Subcutaneous abdominal adipose tissue (tissue), 5 donors: ENCODE data around the gene FASN.
A peak's percentile ranks its signal among the peaks of the same experiment; 100 is the strongest.

Source experiments
- H3K27ac ChIP-seq: one replicate; pipeline ENCODE4 v1.7.0; 2013; ENCODE audit warnings: low read depth, mild to moderate bottlenecking, inconsistent platforms, low read length, moderate library complexity
- H3K27me3 ChIP-seq, 5 donors: one replicate each; pipeline ENCODE4 v1.7.0; 2013; ENCODE audit warnings: low read length in 5 of 5, inconsistent platforms in 1 of 5; ENCODE audit not compliant: control insufficient read depth in 5 of 5, insufficient read depth in 4 of 5
- H3K36me3 ChIP-seq, 5 donors: one replicate each; pipeline ENCODE4 v1.7.0; 2013; ENCODE audit warnings: low read length in 5 of 5; ENCODE audit not compliant: control insufficient read depth in 5 of 5, insufficient read depth in 5 of 5
- H3K4me1 ChIP-seq, 5 donors: one replicate each; pipeline ENCODE4 v1.7.0; 2013; ENCODE audit warnings: low read length in 5 of 5, mild to moderate bottlenecking in 3 of 5, moderate library complexity in 1 of 5; ENCODE audit not compliant: control insufficient read depth in 5 of 5, insufficient read depth in 5 of 5
- H3K4me3 ChIP-seq, 5 donors: one replicate each; pipeline ENCODE4 v1.7.0; 2013; ENCODE audit warnings: low read length in 5 of 5, low read depth in 1 of 5
- H3K9ac ChIP-seq, 5 donors: one replicate each; pipeline ENCODE4 v1.7.0; 2013; ENCODE audit warnings: low read length in 5 of 5, mild to moderate bottlenecking in 4 of 5, moderate library complexity in 3 of 5
- H3K9me3 ChIP-seq, 5 donors: one replicate each; pipeline ENCODE4 v1.7.0; 2013; ENCODE audit warnings: low read length in 5 of 5; ENCODE audit not compliant: control insufficient read depth in 5 of 5
- donor health status: healthy.
- donor health status: healthy.
- donor health status: healthy.
- donor health status: healthy.
- donor health status: healthy.

Gene FASN

DNA sequence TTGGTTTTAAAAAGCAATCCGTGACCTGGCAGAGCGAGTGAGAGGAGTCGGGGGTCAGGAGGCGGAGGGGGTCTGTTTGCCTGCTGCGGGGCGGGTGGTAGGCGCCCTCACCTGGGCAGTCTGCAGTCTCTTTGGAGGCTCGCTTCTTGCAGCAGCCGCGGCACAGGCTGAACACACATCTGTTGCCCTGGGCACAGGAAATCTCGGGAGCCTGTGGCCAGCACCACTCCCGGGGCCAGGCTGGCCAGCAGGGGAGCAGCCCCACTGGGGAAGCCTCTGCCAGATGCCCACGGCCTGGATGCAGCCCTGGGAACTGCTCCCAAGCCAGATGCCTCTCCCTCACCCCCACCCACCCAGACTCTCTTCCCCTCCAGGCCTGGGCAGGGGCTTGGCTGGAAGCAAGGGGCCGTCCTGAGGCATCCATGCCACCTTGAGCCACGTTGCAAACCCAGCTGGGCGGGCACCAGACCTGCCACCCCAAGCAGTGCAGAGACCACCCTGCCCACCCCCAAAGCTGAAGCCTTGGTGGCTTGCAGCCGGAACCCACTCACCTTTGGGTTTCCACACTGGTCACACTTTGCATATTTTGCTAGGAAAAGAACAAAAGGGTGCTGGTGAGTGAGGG lies 39.7 kb downstream of the FASN start:
- Histone ChIP-seq H3K9ac (no peak overlapping the region), H3K4me1 (peaks cover 0 to 13% (median 7%) of the 10 kb centered on the region in 5 donors), H3K4me3 (no peak overlapping the region), H3K27ac (no peak overlapping the region), H3K9me3 (no peaks in the 10 kb centered on the region), H3K36me3 (peaks cover 0 to 95% (median 95%) of the 10 kb centered on the region in 5 donors), H3K27me3 (no peaks in the 10 kb centered on the region)

DNA sequence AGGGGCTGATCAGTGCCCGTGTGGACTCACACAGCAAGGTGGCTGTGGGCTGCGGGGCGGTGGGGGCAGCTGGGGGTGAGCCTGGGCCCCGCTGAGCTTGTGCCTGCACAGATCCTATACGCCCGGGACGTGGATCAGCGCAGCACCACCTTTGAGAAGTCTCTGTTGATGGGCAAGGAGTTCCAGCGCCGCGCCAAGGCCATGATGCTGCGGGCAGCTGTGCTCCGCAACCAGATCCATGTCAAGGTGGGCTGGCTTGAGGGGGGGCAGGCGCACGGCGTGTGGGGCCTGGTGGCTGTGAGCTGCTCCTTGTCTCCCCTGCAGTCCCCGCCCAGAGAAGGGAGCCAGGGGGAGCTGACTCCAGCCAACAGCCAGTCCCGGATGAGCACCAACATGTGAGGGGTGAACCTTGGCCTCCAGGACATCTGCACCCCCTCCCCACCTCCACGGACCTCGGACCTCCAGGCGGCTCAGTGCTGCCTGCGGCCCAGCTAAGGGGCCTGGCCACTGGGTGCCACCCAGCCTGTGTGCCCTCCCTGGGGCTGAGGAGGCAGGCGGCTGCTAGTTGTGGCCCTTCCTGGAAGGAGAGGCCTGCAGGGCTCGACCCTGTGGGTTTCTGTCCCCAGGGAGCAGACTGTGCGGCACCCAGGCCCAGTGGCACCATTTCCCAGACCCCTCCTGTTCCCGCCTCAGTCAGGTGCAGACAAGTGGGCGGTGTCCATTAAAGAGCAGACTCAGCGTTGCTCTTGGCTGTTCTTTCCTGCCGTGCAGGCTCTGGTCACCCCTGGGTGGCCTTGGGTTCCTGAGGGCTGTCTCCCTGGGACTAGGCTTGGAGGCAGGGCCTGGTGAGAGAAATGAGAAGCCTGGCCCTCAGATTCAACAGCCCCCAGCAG lies 41.1 kb downstream of the FASN start:
- Histone ChIP-seq H3K27me3 (no peaks in the 10 kb centered on the region), H3K4me1 (peaks cover 3 to 25% (median 19%) of the 10 kb centered on the region in 5 donors), H3K4me3 (no peak overlapping the region), H3K36me3 (peaks cover 0 to 82% (median 81%) of the 10 kb centered on the region in 5 donors), H3K9ac (no peak overlapping the region), H3K9me3 (no peaks in the 10 kb centered on the region), H3K27ac (no peak overlapping the region)

DNA sequence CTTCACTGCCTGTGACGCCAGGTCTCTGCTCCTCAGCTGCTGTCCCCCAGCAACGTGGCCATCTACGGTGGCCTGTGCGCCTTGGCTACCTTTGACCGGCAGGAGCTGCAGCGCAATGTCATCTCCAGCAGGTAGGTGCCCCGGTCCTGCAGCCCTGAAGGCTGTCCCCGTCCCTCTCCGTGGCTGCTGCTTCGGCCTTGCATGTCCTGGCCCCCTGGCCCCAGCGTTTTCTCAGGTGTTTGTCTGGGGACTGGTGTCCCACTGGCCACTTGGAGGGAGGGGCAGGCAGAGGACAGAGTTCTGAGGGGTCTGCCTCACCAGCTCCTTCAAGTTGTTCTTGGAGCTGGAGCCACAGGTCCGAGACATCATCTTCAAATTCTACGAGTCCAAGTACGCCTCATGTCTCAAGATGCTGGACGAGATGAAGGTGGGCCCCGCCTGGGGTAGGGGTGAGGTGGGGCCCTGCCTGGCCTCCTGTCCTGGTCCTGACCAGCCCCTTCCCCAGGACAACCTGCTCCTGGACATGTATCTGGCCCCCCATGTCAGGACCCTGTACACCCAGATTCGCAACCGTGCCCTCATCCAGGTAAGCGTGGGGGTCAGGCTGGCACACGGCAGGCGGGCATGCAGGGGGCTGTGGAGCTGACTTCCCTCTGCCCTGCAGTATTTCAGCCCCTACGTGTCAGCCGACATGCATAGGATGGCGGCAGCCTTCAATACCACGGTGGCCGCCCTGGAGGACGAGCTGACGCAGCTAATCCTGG lies 41.9 kb downstream of the FASN start:
- Histone ChIP-seq H3K9me3 (no peaks in the 10 kb centered on the region), H3K27me3 (no peaks in the 10 kb centered on the region), H3K27ac (no peak overlapping the region), H3K4me3 (no peak overlapping the region), H3K9ac (no peak overlapping the region), H3K4me1 (peaks cover 3 to 25% (median 20%) of the 10 kb centered on the region in 5 donors), H3K36me3 (peaks cover 0 to 76% (median 74%) of the 10 kb centered on the region in 5 donors)

DNA sequence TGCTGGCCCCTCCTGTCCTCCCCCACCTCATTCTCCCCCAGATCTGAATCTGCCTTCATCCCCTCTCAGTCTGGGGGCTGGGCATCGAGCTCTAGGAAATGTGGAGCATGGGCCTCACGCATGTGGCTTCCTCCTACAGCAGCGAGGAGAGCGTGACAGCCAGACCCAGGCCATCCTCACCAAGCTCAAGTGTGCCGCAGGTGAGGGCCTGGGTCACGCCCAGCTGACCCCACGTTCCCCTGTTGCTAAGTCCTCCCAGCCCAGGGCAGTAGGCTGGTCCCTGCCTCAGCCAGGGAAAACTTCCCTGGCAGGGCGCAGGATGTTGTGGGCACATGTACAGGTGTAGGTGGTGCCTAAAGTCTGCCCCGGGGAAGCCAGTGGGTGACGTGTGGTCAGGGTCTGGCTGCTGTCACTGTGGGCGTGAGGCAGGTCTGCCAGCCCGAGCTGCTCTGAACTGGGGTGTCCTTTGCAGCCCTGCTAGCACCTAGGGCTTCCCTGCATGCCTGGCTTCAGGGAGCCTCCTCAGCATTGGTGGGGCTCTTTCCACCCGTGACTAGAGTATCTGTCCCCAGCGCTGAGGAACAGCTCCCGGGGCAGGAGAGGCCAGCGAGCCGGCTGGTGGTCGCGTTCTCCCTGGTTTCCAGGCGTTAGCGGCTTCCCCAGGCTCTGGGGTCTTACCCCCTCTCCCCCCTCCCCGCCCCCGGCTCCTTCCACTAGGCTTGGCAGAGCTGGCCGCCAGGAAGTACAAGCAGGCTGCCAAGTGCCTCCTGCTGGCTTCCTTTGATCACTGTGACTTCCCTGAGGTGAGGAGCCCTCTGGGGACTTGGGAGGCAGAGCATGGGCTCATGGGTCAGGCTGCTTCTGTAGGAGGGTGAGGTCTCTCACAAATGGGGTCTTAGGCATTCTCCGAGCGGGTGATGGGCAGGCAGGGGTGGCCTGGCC lies 42.7 kb downstream of the FASN start:
- no peak overlapping the region for H3K27ac ChIP-seq
- no peaks in the 10 kb centered on the region for H3K27me3 ChIP-seq
- H3K4me3 ChIP-seq: no peak overlapping the region
- no peak overlapping the region for H3K9ac ChIP-seq
- H3K4me1 ChIP-seq: peaks cover 3 to 33% (median 28%) of the 10 kb centered on the region in 5 donors
- H3K36me3 ChIP-seq: peaks cover 0 to 68% (median 66%) of the 10 kb centered on the region in 5 donors
- H3K9me3 ChIP-seq: no peaks in the 10 kb centered on the region

DNA sequence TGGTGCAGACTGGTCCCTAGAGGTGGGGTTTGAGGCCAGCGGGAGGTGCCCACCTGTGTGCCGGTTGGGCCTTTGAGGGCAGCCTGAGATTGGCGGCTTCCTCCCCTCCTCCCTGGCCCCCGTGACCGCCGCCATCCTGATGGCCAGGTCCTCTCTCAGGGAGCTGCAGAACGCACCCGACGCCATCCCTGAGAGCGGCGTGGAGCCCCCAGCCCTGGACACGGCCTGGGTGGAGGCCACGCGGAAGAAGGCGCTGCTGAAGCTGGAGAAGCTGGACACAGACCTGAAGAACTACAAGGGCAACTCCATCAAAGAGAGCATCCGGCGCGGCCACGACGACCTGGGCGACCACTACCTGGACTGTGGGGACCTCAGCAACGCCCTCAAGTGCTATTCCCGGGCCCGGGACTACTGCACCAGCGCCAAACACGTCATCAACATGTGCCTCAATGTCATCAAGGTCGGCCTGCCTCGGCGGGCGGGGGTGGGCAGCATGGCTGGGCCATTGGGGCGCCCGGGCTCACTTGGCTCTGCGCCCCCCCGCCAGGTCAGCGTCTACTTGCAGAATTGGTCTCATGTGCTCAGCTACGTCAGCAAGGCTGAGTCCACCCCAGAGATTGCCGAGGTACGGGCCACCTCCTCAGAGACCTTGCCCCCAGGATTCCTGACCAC lies 43.5 kb downstream of the FASN start:
- peaks cover 0 to 67% (median 61%) of the 10 kb centered on the region in 5 donors for H3K36me3 ChIP-seq
- no peak overlapping the region for H3K9ac ChIP-seq
- H3K4me1 ChIP-seq: peaks cover 3 to 39% (median 33%) of the 10 kb centered on the region in 5 donors
- H3K27me3 ChIP-seq: no peaks in the 10 kb centered on the region
- no peaks in the 10 kb centered on the region for H3K9me3 ChIP-seq
- no peak overlapping the region for H3K27ac ChIP-seq
- H3K4me3 ChIP-seq: no peak overlapping the region

DNA sequence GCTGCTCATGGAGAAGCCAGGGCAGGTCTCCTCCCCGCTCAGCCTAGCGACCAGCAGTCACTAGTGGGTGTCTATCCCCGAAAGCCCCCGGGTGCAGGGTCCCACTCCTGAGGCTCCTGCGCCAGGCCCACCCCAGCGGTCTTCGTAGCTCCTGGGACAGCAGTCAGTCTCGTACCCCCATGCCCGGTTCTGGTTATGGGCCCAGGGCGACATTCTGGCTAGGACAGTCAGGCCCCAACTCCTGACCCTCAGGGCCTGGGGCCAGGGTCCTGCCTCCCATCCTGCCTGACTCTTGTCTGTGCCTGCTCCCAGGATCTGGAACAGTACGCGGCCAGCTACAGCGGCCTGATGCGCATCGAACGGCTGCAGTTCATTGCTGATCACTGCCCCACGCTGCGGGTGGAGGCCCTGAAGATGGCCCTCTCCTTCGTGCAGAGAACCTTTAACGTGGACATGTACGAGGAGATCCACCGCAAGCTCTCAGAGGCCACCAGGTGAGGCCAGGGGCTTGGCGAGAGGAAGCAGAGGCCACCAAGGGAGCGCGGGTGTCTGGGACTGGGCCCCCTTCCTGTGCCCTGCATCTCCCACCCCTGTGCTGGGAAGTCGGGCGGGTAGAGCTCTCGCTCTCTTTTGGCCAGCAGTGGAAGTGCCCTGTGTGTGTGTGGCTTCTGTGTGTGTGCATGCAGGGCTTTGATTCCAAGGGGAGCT lies 44.3 kb downstream of the FASN start:
- H3K36me3 ChIP-seq: peaks cover 0 to 67% (median 58%) of the 10 kb centered on the region in 5 donors
- no peaks in the 10 kb centered on the region for H3K9me3 ChIP-seq
- H3K4me3 ChIP-seq: no peak overlapping the region
- peaks cover 3 to 39% (median 33%) of the 10 kb centered on the region in 5 donors for H3K4me1 ChIP-seq
- H3K9ac ChIP-seq: peak overlapping the region in 1 of 5 donors; percentile 92
- H3K27me3 ChIP-seq: no peaks in the 10 kb centered on the region
- H3K27ac ChIP-seq: no peak overlapping the region

DNA sequence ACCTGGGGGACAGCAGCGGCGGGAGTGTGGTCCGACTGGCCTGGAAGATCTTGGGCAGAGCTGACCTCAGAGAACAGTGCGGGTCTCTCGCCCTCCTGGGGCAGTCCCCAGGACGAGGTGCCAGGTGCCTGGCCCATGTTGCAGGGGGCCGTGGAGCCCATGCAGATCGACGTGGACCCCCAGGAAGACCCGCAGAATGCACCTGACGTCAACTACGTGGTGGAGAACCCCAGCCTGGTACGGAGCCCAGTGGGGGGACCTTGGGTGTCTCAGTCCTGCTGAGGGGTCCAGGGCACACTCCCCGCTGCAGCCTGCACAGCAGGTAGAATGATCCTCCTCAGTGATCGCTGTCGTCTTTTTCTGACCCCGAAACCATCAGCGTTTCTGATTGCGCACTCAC lies 44.9 kb downstream of the FASN start:
- Histone ChIP-seq H3K4me1 (peaks cover 3 to 39% (median 33%) of the 10 kb centered on the region in 5 donors), H3K9me3 (no peaks in the 10 kb centered on the region), H3K9ac (peak overlapping the region in 2 of 5 donors; percentile 86 to 92), H3K27ac (no peak overlapping the region), H3K36me3 (peaks cover 0 to 66% (median 58%) of the 10 kb centered on the region in 5 donors), H3K4me3 (peak overlapping the region in 2 of 5 donors; percentile 6 to 83), H3K27me3 (no peaks in the 10 kb centered on the region)

DNA sequence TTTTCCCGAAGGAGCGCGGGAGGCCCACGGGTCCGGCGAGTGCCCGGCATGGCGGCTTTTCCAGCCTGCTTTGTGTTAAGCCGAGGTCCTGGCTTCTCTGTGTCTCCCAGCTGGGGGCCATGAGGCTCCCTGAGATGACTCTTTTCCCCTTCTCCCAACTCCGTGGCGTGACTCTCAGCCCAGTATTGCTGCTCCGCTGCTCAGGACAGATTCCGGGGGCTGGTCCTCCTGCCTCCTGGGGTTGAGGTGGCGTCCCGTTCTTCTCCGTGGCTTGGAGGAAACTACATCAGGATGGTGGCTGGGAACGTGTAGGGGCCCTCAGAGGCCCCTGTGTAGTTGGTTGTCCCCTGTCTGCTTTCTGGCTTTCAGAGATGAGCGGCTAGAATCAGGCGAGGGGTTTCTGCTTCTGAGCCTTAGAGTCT lies 45.4 kb downstream of the FASN start:
- peaks cover 0 to 66% (median 58%) of the 10 kb centered on the region in 5 donors for H3K36me3 ChIP-seq

More for the DNA sequence above, 45.4 kb downstream of the FASN start:
- Histone ChIP-seq H3K4me1 (peaks cover 3 to 39% (median 33%) of the 10 kb centered on the region in 5 donors), H3K4me3 (peak overlapping the region; percentile 67 to 83 (median 79)), H3K9me3 (no peaks in the 10 kb centered on the region), H3K27me3 (no peaks in the 10 kb centered on the region), H3K27ac (no peak overlapping the region), H3K9ac (peak overlapping the region; percentile 68 to 92 (median 82))
